Fibroblast of the aortic adventitia (primary cell): ENCODE results near the gene OPCML. TPM values are rescaled to one million over a fixed set of nuclear protein-coding genes. Genes with fewer than 3 reads are reported as not detected.

ENCODE experiments used
- DNase-seq: peaks from one replicate; pipeline ENCODE4 v3.0.0-alpha.2; 2010; ENCODE audit warnings: low read depth
- H3K4me3 ChIP-seq: 2 replicates; pipeline ENCODE4 v1.5.1; 2011; ENCODE audit warnings: low read depth, mild to moderate bottlenecking, control low read depth, low read length, moderate library complexity
- total RNA-seq: library from RNA; depleted of rRNA; stranded (reverse); fragments of >200 nt; gene quantifications from 2 replicates; pipeline ENCODE4 v1.2.3, GENCODE V29; 2012; ENCODE audit warnings: low replicate concordance
- TF ChIP-seq, protein P1 (sequence below): IDR thresholded peaks from 2 replicates; pipeline ENCODE4 v1.5.1; 2011; ENCODE audit warnings: mild to moderate bottlenecking, low read length, control low read depth, inconsistent platforms; ENCODE audit not compliant: insufficient read depth

Gene OPCML
- total RNA-seq, 1 donor, result 0.18 TPM

DNA sequence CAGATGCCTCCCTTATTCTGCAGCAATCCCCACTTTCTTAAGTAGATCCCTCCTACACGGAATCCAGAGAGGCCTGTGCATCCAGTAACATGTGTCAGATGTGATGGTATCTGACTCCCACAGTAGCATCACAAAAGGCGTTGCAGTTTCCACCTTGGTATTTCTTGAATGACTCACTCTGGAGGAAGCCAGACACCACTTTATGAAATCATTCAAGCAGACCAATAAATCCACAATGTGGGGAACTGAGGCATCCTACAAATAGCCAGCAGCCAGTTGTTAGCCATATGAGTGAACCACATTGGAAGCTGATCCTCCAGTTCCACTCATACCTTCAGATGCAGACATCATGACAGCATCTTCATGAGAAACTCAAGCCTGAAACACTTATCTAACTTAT lies 798.1 kb downstream of the OPCML start:
- no peak for DNase-seq
- TF ChIP-seq, protein P1, sequence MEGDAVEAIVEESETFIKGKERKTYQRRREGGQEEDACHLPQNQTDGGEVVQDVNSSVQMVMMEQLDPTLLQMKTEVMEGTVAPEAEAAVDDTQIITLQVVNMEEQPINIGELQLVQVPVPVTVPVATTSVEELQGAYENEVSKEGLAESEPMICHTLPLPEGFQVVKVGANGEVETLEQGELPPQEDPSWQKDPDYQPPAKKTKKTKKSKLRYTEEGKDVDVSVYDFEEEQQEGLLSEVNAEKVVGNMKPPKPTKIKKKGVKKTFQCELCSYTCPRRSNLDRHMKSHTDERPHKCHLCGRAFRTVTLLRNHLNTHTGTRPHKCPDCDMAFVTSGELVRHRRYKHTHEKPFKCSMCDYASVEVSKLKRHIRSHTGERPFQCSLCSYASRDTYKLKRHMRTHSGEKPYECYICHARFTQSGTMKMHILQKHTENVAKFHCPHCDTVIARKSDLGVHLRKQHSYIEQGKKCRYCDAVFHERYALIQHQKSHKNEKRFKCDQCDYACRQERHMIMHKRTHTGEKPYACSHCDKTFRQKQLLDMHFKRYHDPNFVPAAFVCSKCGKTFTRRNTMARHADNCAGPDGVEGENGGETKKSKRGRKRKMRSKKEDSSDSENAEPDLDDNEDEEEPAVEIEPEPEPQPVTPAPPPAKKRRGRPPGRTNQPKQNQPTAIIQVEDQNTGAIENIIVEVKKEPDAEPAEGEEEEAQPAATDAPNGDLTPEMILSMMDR, result no peak
- no peak overlapping the region for H3K4me3 ChIP-seq

DNA sequence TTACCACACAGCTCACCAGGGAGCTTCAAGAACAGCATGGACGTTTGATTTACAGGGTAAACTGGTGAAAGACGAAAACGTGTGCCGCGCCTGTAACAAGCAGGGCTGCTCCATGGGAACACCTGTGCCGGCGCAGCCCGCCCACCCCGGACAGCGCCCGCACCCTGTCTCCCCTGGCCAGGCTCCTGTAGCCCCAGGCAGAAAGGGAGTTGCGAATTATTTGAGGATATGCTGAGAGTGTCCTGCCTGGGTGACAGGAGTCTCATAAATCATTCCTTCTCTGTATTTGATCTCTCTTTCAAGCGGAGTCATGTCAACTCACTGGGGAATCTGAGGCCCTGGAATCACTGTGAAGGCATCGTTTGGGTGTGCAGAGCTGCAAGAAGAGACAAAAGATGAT lies 804.3 kb downstream of the OPCML start:
- no peak overlapping the region for H3K4me3 ChIP-seq
- TF ChIP-seq, protein P1, result no peak
- DNase-seq, result no peak

- TF ChIP-seq, protein P1, result no peak
- no peak for DNase-seq
- no peak overlapping the region for H3K4me3 ChIP-seq
Measured at GRCh38 chr11:132721526-132721925, 810.8 kb downstream of the OPCML start.

DNA sequence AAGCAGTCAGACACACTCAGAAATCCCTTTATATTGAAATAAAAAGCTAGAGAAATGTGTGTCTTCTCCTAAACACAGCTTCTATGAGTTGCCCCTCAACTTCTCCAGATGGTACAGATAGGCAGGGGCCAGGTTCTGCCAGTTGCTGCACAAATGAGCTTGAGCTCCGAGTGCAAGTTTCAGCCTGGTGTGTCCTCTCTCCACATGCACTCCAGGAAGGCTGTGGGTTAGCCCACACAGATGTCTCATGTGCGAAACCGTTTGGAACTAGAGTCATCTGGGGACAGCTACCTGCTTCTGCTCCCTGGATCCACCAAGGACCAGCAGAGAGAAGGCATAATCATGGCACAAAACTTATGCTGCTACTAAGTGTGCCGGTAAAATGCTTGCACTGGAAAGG lies 812.6 kb downstream of the OPCML start:
- DNase-seq, result no peak
- no peak overlapping the region for H3K4me3 ChIP-seq
- TF ChIP-seq, protein P1, result no peak

- no peak overlapping the region for H3K4me3 ChIP-seq
- no peak for DNase-seq
- TF ChIP-seq, protein P1, result no peak
Measured at GRCh38 chr11:132718711-132719671, 813.3 kb downstream of the OPCML start.

DNA sequence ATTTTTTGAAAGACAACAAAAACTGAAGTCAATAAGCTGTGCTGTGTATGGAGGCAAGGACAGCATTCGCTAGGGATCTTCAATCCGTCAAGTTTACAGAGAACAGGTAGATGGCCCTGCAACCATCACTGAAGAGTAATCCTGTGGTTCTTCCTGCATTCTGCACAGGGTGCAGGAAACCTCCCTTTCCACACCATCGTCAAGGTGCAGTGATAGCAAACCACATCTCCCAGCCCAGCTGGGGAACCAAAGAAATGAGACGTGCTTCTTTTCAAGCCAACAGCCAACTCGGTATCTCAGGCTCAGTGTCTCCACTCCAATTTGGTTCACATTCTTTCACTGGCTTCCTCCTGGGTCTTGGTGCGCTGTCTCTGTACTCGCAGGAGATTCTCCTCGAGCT lies 814.5 kb downstream of the OPCML start:
- TF ChIP-seq, protein P1, result no peak
- H3K4me3 ChIP-seq, result no peak overlapping the region
- DNase-seq, result no peak
